IPS-20b (cell line): ENCODE results near the gene ATXN1.

Experiments
- H3K27ac ChIP-seq: one replicate; pipeline ENCODE4 v1.5.1; 2013; ENCODE audit warnings: low read length
- H3K27me3 ChIP-seq: 2 replicates; pipeline ENCODE4 v1.6.1; 2013; ENCODE audit warnings: mild to moderate bottlenecking, low read length, inconsistent platforms; ENCODE audit not compliant: insufficient read depth
- H3K36me3 ChIP-seq: 2 replicates; pipeline ENCODE4 v1.6.1; 2013; ENCODE audit warnings: low read depth, mild to moderate bottlenecking, inconsistent platforms, low read length, moderate library complexity; ENCODE audit not compliant: insufficient read depth
- H3K4me1 ChIP-seq: 2 replicates; pipeline ENCODE4 v1.6.1; 2013; ENCODE audit warnings: mild to moderate bottlenecking, control low read depth, inconsistent platforms, low read length, moderate library complexity; ENCODE audit not compliant: insufficient read depth
- H3K4me3 ChIP-seq: 2 replicates; pipeline ENCODE4 v1.5.1; 2013; ENCODE audit warnings: mild to moderate bottlenecking, low read length, inconsistent platforms
- H3K9ac ChIP-seq: 2 replicates; pipeline ENCODE4 v1.6.1; 2013; ENCODE audit warnings: low read depth, mild to moderate bottlenecking, inconsistent platforms, low read length, moderate library complexity
- H3K9me3 ChIP-seq: 2 replicates; pipeline ENCODE4 v1.6.1; 2013; ENCODE audit warnings: mild to moderate bottlenecking, low read depth, low read length, inconsistent platforms; ENCODE audit not compliant: insufficient read depth

Gene ATXN1

GRCh38 chr6:16361861-16362260 is 399.4 kb downstream of the ATXN1 start:
- Histone ChIP-seq H3K27ac (no peak overlapping the region), H3K4me3 (no peak overlapping the region), H3K4me1 (no peaks in the 10 kb centered on the region; the same call in 1 of the 2 replicates), H3K27me3 (no peaks in the 10 kb centered on the region), H3K36me3 (no peaks in the 10 kb centered on the region), H3K9ac (no peak overlapping the region), H3K9me3 (no peaks in the 10 kb centered on the region)

GRCh38 chr6:16361121-16361520 is 400.1 kb downstream of the ATXN1 start:
- H3K36me3 ChIP-seq: no peaks in the 10 kb centered on the region
- no peaks in the 10 kb centered on the region; the same call in none of the 2 replicates for H3K4me1 ChIP-seq
- H3K9ac ChIP-seq: no peak overlapping the region
- H3K9me3 ChIP-seq: no peaks in the 10 kb centered on the region
- no peaks in the 10 kb centered on the region for H3K27me3 ChIP-seq
- no peak overlapping the region for H3K4me3 ChIP-seq
- no peak overlapping the region for H3K27ac ChIP-seq

DNA sequence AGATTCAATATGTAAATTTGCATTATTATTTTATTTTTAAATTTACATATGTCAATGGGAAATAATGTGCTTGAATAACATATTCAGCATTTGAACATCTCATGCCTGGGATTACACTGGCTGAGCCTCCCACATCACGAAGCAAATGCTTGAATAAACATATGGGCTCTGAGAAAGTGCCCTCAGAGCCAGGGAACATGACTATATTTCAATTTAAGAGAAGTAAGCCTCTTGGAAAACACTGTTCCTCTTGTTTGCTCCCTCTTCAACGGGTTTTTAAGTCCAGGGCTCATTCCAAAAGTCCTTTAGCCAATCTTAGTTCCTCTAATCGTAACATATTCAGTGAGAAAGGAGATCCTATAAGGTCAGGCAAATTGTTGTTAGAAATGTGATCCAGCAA is 400.9 kb downstream of the ATXN1 start:
- no peak overlapping the region for H3K4me3 ChIP-seq
- no peak overlapping the region for H3K9ac ChIP-seq
- H3K4me1 ChIP-seq: no peaks in the 10 kb centered on the region; the same call in none of the 2 replicates
- H3K27ac ChIP-seq: no peak overlapping the region
- no peaks in the 10 kb centered on the region for H3K9me3 ChIP-seq
- no peaks in the 10 kb centered on the region for H3K27me3 ChIP-seq
- H3K36me3 ChIP-seq: no peaks in the 10 kb centered on the region

DNA sequence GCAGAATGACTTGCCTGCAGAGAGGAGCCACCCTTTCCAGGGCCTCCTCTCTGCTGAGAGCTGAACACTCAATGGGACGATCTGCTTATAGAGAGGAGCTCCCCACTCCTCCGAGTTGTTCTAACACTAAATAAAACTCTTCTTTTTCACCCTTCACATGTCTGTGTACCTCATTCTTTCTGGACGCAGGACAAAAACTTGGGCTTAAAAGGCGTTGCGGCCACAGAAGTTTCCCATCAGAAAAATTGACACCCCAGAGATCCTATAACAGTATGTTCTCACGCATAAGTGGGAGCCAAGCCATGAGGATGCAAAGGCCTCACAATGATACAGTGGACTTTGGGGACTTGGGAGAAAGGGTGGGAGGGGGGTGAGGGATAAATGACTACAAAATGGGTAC is 401.7 kb downstream of the ATXN1 start:
- no peaks in the 10 kb centered on the region; the same call in none of the 2 replicates for H3K4me1 ChIP-seq
- H3K9me3 ChIP-seq: no peaks in the 10 kb centered on the region
- no peak overlapping the region for H3K4me3 ChIP-seq
- no peak overlapping the region for H3K9ac ChIP-seq
- no peaks in the 10 kb centered on the region for H3K27me3 ChIP-seq
- H3K36me3 ChIP-seq: no peaks in the 10 kb centered on the region
- no peak overlapping the region for H3K27ac ChIP-seq

GRCh38 chr6:16358531-16359138 is 402.6 kb downstream of the ATXN1 start:
- no peak overlapping the region for H3K9ac ChIP-seq
- H3K36me3 ChIP-seq: no peaks in the 10 kb centered on the region
- H3K4me1 ChIP-seq: no peaks in the 10 kb centered on the region; the same call in none of the 2 replicates
- H3K27me3 ChIP-seq: no peaks in the 10 kb centered on the region
- no peak overlapping the region for H3K4me3 ChIP-seq
- H3K27ac ChIP-seq: no peak overlapping the region
- no peaks in the 10 kb centered on the region for H3K9me3 ChIP-seq

DNA sequence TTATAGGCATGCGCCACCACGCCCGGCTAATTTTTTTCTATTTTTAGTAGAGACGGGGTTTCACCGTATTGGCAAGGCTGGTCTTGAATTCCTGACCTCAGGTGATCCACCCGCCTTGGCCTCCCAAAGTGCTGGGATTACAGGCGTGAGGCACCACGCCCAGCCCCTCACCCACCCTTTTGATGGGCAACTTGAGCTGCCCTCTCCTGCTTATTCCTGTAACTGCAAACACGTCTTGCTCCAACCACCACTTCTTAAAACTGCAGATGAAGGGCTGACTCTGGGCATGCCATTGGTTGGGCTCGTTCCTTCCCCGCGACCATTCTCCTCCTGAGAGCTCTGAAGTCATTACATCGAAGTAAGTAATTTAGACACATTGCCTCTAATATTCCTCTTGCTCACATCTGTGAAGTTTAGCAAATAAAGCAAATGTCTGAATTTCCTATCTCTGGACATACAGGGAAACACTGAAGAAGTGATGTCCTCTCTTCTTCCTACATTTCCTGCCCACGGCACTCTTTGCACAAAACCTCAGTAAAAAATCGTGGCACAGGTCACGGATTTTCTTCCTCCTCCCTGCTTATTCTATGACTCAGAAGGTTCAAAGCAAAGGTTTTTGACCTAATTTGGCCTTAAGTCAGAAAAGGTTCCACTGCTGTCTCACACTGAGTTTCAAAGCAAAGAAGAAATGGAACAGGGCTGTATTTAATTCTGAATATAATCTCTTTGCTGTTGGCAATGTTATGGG is 405.4 kb downstream of the ATXN1 start:
- no peaks in the 10 kb centered on the region for H3K9me3 ChIP-seq
- no peak overlapping the region for H3K4me3 ChIP-seq
- no peak overlapping the region for H3K27ac ChIP-seq
- H3K4me1 ChIP-seq: no peaks in the 10 kb centered on the region; the same call in none of the 2 replicates
- no peaks in the 10 kb centered on the region for H3K27me3 ChIP-seq
- no peaks in the 10 kb centered on the region for H3K36me3 ChIP-seq
- no peak overlapping the region for H3K9ac ChIP-seq

DNA sequence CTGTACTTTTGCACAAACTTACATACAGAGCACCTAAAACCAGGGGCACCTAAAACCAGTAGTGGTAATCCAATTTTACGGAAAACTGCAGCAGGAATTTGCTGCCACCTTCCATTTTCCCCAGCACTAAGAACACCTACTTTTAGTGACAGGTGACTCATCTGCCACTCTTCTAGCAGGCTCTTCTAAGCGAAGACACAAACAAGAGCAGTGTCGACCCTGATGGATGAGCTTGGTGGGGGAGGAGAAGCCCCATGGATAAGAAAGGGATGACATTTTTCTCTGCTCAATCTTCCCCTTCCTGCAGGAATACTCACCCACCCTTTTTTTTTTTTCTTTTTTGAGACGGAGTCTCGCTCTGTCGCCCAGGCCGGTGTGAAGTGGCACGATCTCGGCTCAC is 406.0 kb downstream of the ATXN1 start:
- H3K9me3 ChIP-seq: no peaks in the 10 kb centered on the region
- H3K27ac ChIP-seq: no peak overlapping the region
- H3K4me3 ChIP-seq: no peak overlapping the region
- no peaks in the 10 kb centered on the region; the same call in 1 of the 2 replicates for H3K4me1 ChIP-seq
- H3K9ac ChIP-seq: no peak overlapping the region
- H3K36me3 ChIP-seq: no peaks in the 10 kb centered on the region
- H3K27me3 ChIP-seq: no peaks in the 10 kb centered on the region

DNA sequence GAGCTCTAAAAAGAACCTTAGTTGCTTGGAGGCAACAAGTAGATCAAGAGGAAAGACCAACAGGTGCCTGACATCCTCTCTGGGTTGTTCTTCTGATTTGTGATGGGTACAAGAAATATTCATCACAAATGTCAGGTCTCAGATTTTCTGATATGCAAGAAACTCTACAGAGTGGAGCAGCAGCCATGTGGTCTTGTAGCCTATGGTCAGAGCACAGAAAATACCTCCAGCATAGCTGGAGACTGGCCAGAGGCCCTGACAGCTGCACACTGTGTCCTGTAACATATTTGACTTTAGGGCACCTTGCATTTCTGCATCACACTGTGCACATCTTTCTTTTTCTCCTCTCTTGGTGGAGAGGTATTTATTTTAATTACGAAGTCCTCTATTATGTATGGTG is 406.6 kb downstream of the ATXN1 start:
- H3K36me3 ChIP-seq: no peaks in the 10 kb centered on the region
- H3K27ac ChIP-seq: no peak overlapping the region
- no peaks in the 10 kb centered on the region for H3K9me3 ChIP-seq
- H3K27me3 ChIP-seq: no peaks in the 10 kb centered on the region
- no peak overlapping the region for H3K9ac ChIP-seq
- H3K4me3 ChIP-seq: no peak overlapping the region
- H3K4me1 ChIP-seq: no peaks in the 10 kb centered on the region; the same call in 1 of the 2 replicates

GRCh38 chr6:16352821-16353438 is 408.3 kb downstream of the ATXN1 start:
- no peak overlapping the region for H3K4me3 ChIP-seq
- H3K9ac ChIP-seq: no peak overlapping the region
- no peaks in the 10 kb centered on the region; the same call in 1 of the 2 replicates for H3K4me1 ChIP-seq
- H3K27me3 ChIP-seq: no peaks in the 10 kb centered on the region
- no peak overlapping the region for H3K27ac ChIP-seq
- H3K9me3 ChIP-seq: no peaks in the 10 kb centered on the region
- no peaks in the 10 kb centered on the region for H3K36me3 ChIP-seq

DNA sequence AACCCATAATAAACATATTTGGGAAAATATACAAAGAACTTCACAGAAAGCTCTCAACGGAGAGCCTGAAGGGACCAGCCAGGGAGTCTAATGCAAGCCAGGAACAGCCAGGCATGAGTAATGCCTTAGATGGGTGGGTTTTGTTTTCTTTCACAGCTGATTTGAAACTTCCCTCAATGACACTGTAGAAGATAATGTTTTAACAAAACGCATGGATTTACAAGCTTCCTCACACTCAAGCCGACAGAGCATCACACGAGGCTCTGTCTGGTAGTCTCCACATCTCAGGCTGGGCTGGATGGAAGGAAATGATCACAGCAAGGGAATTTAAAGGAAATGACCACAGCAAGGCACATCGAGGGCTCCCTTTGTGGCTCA is 409.0 kb downstream of the ATXN1 start:
- no peaks in the 10 kb centered on the region for H3K36me3 ChIP-seq
- H3K9ac ChIP-seq: no peak overlapping the region
- H3K9me3 ChIP-seq: no peaks in the 10 kb centered on the region
- H3K4me1 ChIP-seq: no peaks in the 10 kb centered on the region; the same call in 1 of the 2 replicates
- no peaks in the 10 kb centered on the region for H3K27me3 ChIP-seq
- no peak overlapping the region for H3K27ac ChIP-seq
- H3K4me3 ChIP-seq: no peak overlapping the region

DNA sequence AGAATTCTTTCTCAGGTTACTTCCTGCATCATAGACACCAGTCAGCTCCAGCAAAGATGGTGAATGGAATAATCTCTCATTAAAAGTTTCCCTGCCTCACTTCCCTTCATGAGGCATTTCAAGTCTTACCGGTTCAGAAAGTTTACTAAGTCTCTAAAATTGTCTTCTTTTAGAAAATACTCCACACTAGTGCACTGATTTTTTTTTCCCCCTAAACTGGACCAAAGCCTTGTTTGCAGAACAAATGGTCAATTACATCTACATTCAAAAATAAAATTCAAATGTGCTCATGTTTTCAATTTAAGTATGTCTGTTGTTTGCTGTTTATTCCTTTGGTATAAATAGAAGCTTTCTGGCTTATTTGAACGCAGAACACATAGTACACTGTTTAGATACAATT is 411.7 kb downstream of the ATXN1 start:
- H3K9ac ChIP-seq: no peak overlapping the region
- no peaks in the 10 kb centered on the region for H3K36me3 ChIP-seq
- peaks cover 8% of the 10 kb centered on the region; the same call in 1 of the 2 replicates for H3K4me1 ChIP-seq
- H3K27ac ChIP-seq: no peak overlapping the region
- H3K27me3 ChIP-seq: no peaks in the 10 kb centered on the region
- no peak overlapping the region for H3K4me3 ChIP-seq
- H3K9me3 ChIP-seq: no peaks in the 10 kb centered on the region

GRCh38 chr6:16346831-16347230 is 414.4 kb downstream of the ATXN1 start:
- Histone ChIP-seq H3K9me3 (no peaks in the 10 kb centered on the region), H3K36me3 (no peaks in the 10 kb centered on the region), H3K4me3 (no peak overlapping the region), H3K9ac (no peak overlapping the region), H3K27me3 (no peaks in the 10 kb centered on the region), H3K27ac (no peak overlapping the region), H3K4me1 (peaks cover 8% of the 10 kb centered on the region; the same call in 1 of the 2 replicates)
